H1 (cell line): ENCODE results near the gene NPY1R. TPM values are rescaled to one million over a fixed set of nuclear protein-coding genes. Genes with fewer than 3 reads are reported as not detected.

Source experiments
- CTCF ChIA-PET: fragments of 300-600 bp; sonication (Branson Sonifier 250); formaldehyde crosslinking; loops from one replicate; lab custom pipeline; 2021; ENCODE audit not compliant: partially characterized antibody; lab: Charles Lee
- POLR2A ChIA-PET: fragments of 300-600 bp; sonication (Branson Sonifier 250); formaldehyde crosslinking; loops from one replicate; lab custom pipeline; 2021; ENCODE audit warnings: inconsistent platforms; ENCODE audit not compliant: partially characterized antibody; lab: Charles Lee
- DNase-seq, 2 experiments: peaks; one replicate each; pipeline versions ENCODE4 v3.0.0 to v3.0.0-alpha.2; 2010 to 2022; ENCODE audit warnings: low spot score in 2 of 2, low read depth in 1 of 2, mixed read lengths in 1 of 2
- FAIRE-seq: peaks from 2 replicates; lab custom pipeline; 2011; peaks lifted over from hg19 to GRCh38; lab: Jason Lieb, UNC
- H2AFZ ChIP-seq: 2 replicates; pipeline ENCODE4 v1.8.1; 2012; ENCODE audit warnings: low read length, inconsistent platforms
- H2AK5ac ChIP-seq: 2 replicates; pipeline ENCODE4 v1.6.1; 2013; ENCODE audit warnings: low read depth, low read length
- H2BK120ac ChIP-seq: replicated peaks from 2 replicates; pipeline ENCODE3; 2013; ENCODE audit warnings: low read depth, low read length, inconsistent platforms
- H2BK12ac ChIP-seq: 2 replicates; pipeline ENCODE4 v1.6.1; 2013; ENCODE audit warnings: low read depth, low read length
- H2BK15ac ChIP-seq: 2 replicates; pipeline ENCODE4 v1.6.1; 2013; ENCODE audit warnings: low read length
- H2BK20ac ChIP-seq: 2 replicates; pipeline ENCODE4 v1.6.1; 2013; ENCODE audit warnings: low read length
- H2BK5ac ChIP-seq: 2 replicates; pipeline ENCODE4 v1.6.1; 2013; ENCODE audit warnings: low read depth, low read length
- H3K14ac ChIP-seq: 2 replicates; pipeline ENCODE4 v1.6.1; 2013; ENCODE audit warnings: inconsistent platforms; ENCODE audit not compliant: insufficient read length
- H3K18ac ChIP-seq: 2 replicates; pipeline ENCODE4 v1.6.1; 2013; ENCODE audit warnings: low read length; ENCODE audit errors: extremely low read depth
- H3K23ac ChIP-seq: 2 replicates; pipeline ENCODE4 v1.6.1; 2013; ENCODE audit warnings: inconsistent platforms; ENCODE audit not compliant: insufficient read length
- H3K23me2 ChIP-seq: 2 replicates; pipeline ENCODE4 v1.6.1; 2013; ENCODE audit warnings: low read depth, low read length
- H3K27ac ChIP-seq: 2 replicates; pipeline ENCODE4 v1.6.1; 2011; ENCODE audit warnings: low read depth, low read length, inconsistent platforms
- H3K27me3 ChIP-seq, 4 experiments: replicated peaks in 1 of 4; 1 replicate in 1 of 4; 2 replicates in 3 of 4; pipeline versions ENCODE4 v1.6.1 to v1.8.1; 2011 to 2013; ENCODE audit warnings: low read length in 3 of 4, mild to moderate bottlenecking in 3 of 4, inconsistent platforms in 2 of 4, mixed read lengths in 2 of 4, moderate library complexity in 1 of 4; ENCODE audit not compliant: control insufficient read depth in 3 of 4, insufficient read depth in 3 of 4; ENCODE audit errors: extremely low read depth in 1 of 4
- H3K36me3 ChIP-seq, 4 experiments: 2 replicates each; pipeline versions ENCODE4 v1.6.1 to v1.8.1; 2011 to 2013; ENCODE audit warnings: mild to moderate bottlenecking in 4 of 4, low read length in 3 of 4, moderate library complexity in 2 of 4, control low read depth in 1 of 4, inconsistent platforms in 1 of 4; ENCODE audit not compliant: insufficient read depth in 4 of 4, control insufficient read depth in 2 of 4
- H3K4ac ChIP-seq: replicated peaks from 2 replicates; pipeline ENCODE3; 2013; ENCODE audit warnings: low read length, low read depth, mixed read lengths, inconsistent platforms; ENCODE audit not compliant: insufficient read length
- H3K4me1 ChIP-seq, 4 experiments: replicated peaks in 1 of 4; 1 replicate in 1 of 4; 2 replicates in 3 of 4; pipeline versions ENCODE4 v1.6.1 to v1.8.1; 2011 to 2013; ENCODE audit warnings: low read length in 3 of 4, inconsistent platforms in 2 of 4, mixed read lengths in 1 of 4; ENCODE audit not compliant: insufficient read depth in 4 of 4, control insufficient read depth in 3 of 4
- H3K4me2 ChIP-seq, 2 experiments: 2 replicates each; pipeline versions ENCODE4 v1.6.1 to v1.8.1; 2011 to 2013; ENCODE audit warnings: low read depth in 2 of 2, low read length in 2 of 2, control low read depth in 1 of 2, inconsistent platforms in 1 of 2, mild to moderate bottlenecking in 1 of 2; ENCODE audit not compliant: insufficient read depth in 1 of 2
- H3K4me3 ChIP-seq, 4 experiments: fragments of 200-600, 300-600 bp in 1 of 4; sonication (generic), shearing (Covaris generic), sonication (Bioruptor Twin) in 1 of 4; 2 replicates each; pipeline versions ENCODE4 v1.5.1 to v1.8.1; 2011 to 2016; ENCODE audit warnings: low read length in 4 of 4, low read depth in 3 of 4, control low read depth in 2 of 4, inconsistent platforms in 2 of 4, mild to moderate bottlenecking in 2 of 4, mixed read lengths in 1 of 4, moderate library complexity in 1 of 4; ENCODE audit not compliant: insufficient read depth in 2 of 4; ENCODE audit errors: extremely low read depth in 1 of 4
- H3K56ac ChIP-seq: replicated peaks from 2 replicates; pipeline ENCODE3; 2013; ENCODE audit warnings: low read depth, mild to moderate bottlenecking, mixed read lengths, low read length, inconsistent platforms; ENCODE audit not compliant: insufficient read length
- H3K79me1 ChIP-seq: 2 replicates; pipeline ENCODE4 v1.6.1; 2013; ENCODE audit warnings: low read depth, low read length, control low read depth
- H3K79me2 ChIP-seq, 2 experiments: 2 replicates each; pipeline versions ENCODE4 v1.6.1 to v1.8.1; 2012 to 2013; ENCODE audit warnings: low read length in 2 of 2, mild to moderate bottlenecking in 2 of 2, inconsistent platforms in 1 of 2; ENCODE audit not compliant: insufficient read depth in 2 of 2, control insufficient read depth in 1 of 2
- H3K9ac ChIP-seq, 4 experiments: replicated peaks in 1 of 4; 1 replicate in 1 of 4; 2 replicates in 3 of 4; pipeline versions ENCODE4 v1.6.1 to v1.8.1; 2011 to 2013; ENCODE audit warnings: low read depth in 3 of 4, low read length in 3 of 4, control low read depth in 2 of 4, mild to moderate bottlenecking in 2 of 4, moderate library complexity in 2 of 4, inconsistent platforms in 1 of 4; ENCODE audit errors: extremely low read depth in 1 of 4
- H3K9me3 ChIP-seq, 2 experiments: 2 replicates each; pipeline versions ENCODE4 v1.6.1 to v1.8.1; 2012 to 2013; ENCODE audit warnings: mild to moderate bottlenecking in 2 of 2, moderate library complexity in 2 of 2, control low read depth in 1 of 2, inconsistent platforms in 1 of 2, low read depth in 1 of 2, low read length in 1 of 2, mixed read lengths in 1 of 2; ENCODE audit not compliant: insufficient read depth in 2 of 2
- H4K20me1 ChIP-seq, 2 experiments: replicated peaks in 1 of 2; 2 replicates each; pipeline versions ENCODE3 to v1.8.1; 2011 to 2013; ENCODE audit warnings: inconsistent platforms in 2 of 2, low read length in 2 of 2, mild to moderate bottlenecking in 1 of 2; ENCODE audit not compliant: insufficient read depth in 2 of 2, control insufficient read depth in 1 of 2
- H4K5ac ChIP-seq: 2 replicates; pipeline ENCODE4 v1.6.1; 2013; ENCODE audit warnings: low read length, low read depth, mixed read lengths, inconsistent platforms; ENCODE audit not compliant: insufficient read length
- H4K8ac ChIP-seq: 2 replicates; pipeline ENCODE4 v1.8.0; 2013; ENCODE audit warnings: mild to moderate bottlenecking, moderate library complexity, low read length, inconsistent platforms; ENCODE audit not compliant: insufficient read depth; ENCODE audit errors: extremely low read depth
- H4K91ac ChIP-seq: replicated peaks from 2 replicates; pipeline ENCODE3; 2013; ENCODE audit warnings: low read length, mixed read lengths, inconsistent platforms; ENCODE audit not compliant: insufficient read length
- BCL11A ChIP-seq, 2 experiments: IDR thresholded peaks; one replicate each; pipeline ENCODE4 v1.6.1; 2011; ENCODE audit warnings: low read depth in 2 of 2, low read length in 2 of 2, mild to moderate bottlenecking in 2 of 2
- CHD1 ChIP-seq: IDR thresholded peaks from 2 replicates; pipeline ENCODE4 v1.6.1; 2012; ENCODE audit warnings: low read depth, low read length, improper control_type of control experiment
- FOSL1 ChIP-seq: IDR thresholded peaks from 2 replicates; pipeline ENCODE4 v1.6.1; 2011; ENCODE audit warnings: mild to moderate bottlenecking, low read depth, low read length, moderate library complexity; ENCODE audit not compliant: insufficient read depth
- JUN ChIP-seq: IDR thresholded peaks from 2 replicates; pipeline ENCODE4 v1.6.1; 2011; ENCODE audit warnings: low read depth, mild to moderate bottlenecking, improper control_type of control experiment, low read length
- JUND ChIP-seq: IDR thresholded peaks from 2 replicates; pipeline ENCODE4 v1.6.1; 2011; ENCODE audit warnings: mild to moderate bottlenecking, improper control_type of control experiment, low read length
- KDM1A ChIP-seq: fragments of 200-600, 300-600 bp; sonication (generic); IDR thresholded peaks from 2 replicates; pipeline ENCODE4 v1.7.1; 2016; ENCODE audit warnings: mild to moderate bottlenecking, low read length, borderline replicate concordance
- KDM5A ChIP-seq: fragments of 200-600 bp; IDR thresholded peaks from 2 replicates; pipeline ENCODE4 v1.7.1; 2012; ENCODE audit warnings: mild to moderate bottlenecking, low read length, inconsistent platforms, mixed read lengths
- MAFK ChIP-seq: IDR thresholded peaks from 2 replicates; pipeline ENCODE4 v1.6.1; 2012; ENCODE audit warnings: low read depth, mild to moderate bottlenecking, improper control_type of control experiment, low read length
- NANOG ChIP-seq: IDR thresholded peaks from 2 replicates; pipeline ENCODE4 v1.6.1; 2011; ENCODE audit warnings: low read length, low read depth, mild to moderate bottlenecking, inconsistent platforms; ENCODE audit not compliant: insufficient read depth, poor library complexity, severe bottlenecking
- SIRT6 ChIP-seq: IDR thresholded peaks from one replicate; pipeline ENCODE4 v1.7.1; 2012; ENCODE audit warnings: low read length, inconsistent platforms
- SP4 ChIP-seq: IDR thresholded peaks from 2 replicates; pipeline ENCODE4 v1.6.1; 2012; ENCODE audit warnings: low read length, inconsistent platforms
- SRF ChIP-seq: IDR thresholded peaks from 2 replicates; pipeline ENCODE4 v1.6.1; 2011; ENCODE audit warnings: mild to moderate bottlenecking, low read depth, low read length, moderate library complexity
- TEAD4 ChIP-seq: IDR thresholded peaks from 2 replicates; pipeline ENCODE4 v1.6.1; 2012; ENCODE audit warnings: low read depth, low read length, inconsistent platforms, mixed read lengths
- USF2 ChIP-seq: IDR thresholded peaks from 2 replicates; pipeline ENCODE4 v1.6.1; 2011; ENCODE audit warnings: low read length, improper control_type of control experiment
- YY1 ChIP-seq: IDR thresholded peaks from 2 replicates; pipeline ENCODE4 v1.6.1; 2011; ENCODE audit warnings: low read depth, mild to moderate bottlenecking, low read length
- WGBS, 2 experiments: shearing (Covaris generic) in 1 of 2; methylation state at CpG; one replicate each; pipeline versions ENCODE4 v1.1.6 to v1.1.7; 2013 to 2015; ENCODE audit warnings: low lambda C conversion rate in 2 of 2, mixed read lengths in 2 of 2, inconsistent platforms in 1 of 2, low coverage in 1 of 2, missing lambda C conversion rate in 1 of 2; ENCODE audit not compliant: insufficient replicate concordance in 2 of 2, insufficient coverage in 1 of 2, insufficient read length in 1 of 2; ENCODE audit errors: extremely low coverage in 1 of 2, missing lambda C conversion rate in 1 of 2; 5-methylcytosine and 5-hydroxymethylcytosine counted together
- polyA plus RNA-seq, 7 experiments: library from polyadenylated mRNA; depleted of rRNA in 3 of 7; stranded (reverse) in 5 of 7; unstranded in 2 of 7; fragments of >200 nt in 5 of 7; fragments of 200-250 nt in 2 of 7; gene quantifications; 1 replicate in 5 of 7; 2 replicates in 1 of 7; 4 replicates in 1 of 7; pipeline versions ENCODE4 v1.2.1 to v1.2.3, GENCODE V29; 2011 to 2013; ENCODE audit warnings: missing spikeins in 2 of 7, mixed read lengths in 2 of 7
- total RNA-seq: library from RNA; stranded (reverse); fragmentation: NEBNext Ultra II Directional; extraction: Animal tissue kit (Norgen Biotek cat#: 25700); gene quantifications from 2 replicates; pipeline ENCODE4 v1.2.1, GENCODE V29; 2021

NPY1R gene
- total and polyA plus RNA-seq, 2 of the 8 experiments (the other 6 are each of a cell fraction or from before 2014, with no cell fraction given), result 5.9 to 6.3 TPM

GRCh38 chr4:163274861-163275260 is 57.5 kb downstream of the NPY1R start:
- Histone ChIP-seq H3K56ac (no peak overlapping the region), H2BK120ac (no peak overlapping the region), H3K36me3 (no peaks in the 10 kb centered on the region), H2BK15ac (no peak overlapping the region), H3K23ac (no peak overlapping the region), H3K4ac (no peak overlapping the region), H3K9me3 (no peaks in the 10 kb centered on the region), H2BK20ac (no peak overlapping the region), H4K20me1 (no peaks in the 10 kb centered on the region), H2AK5ac (no peak overlapping the region), H3K79me2 (no peaks in the 10 kb centered on the region), H3K4me2 (no peak overlapping the region), H3K23me2 (no peaks in the 10 kb centered on the region), H4K5ac (no peak overlapping the region), H3K14ac (no peak overlapping the region), H3K79me1 (no peaks in the 10 kb centered on the region), H3K9ac (no peak overlapping the region), H3K27ac (no peak overlapping the region), H4K8ac (no peak overlapping the region), H2AFZ (no peak overlapping the region), H4K91ac (no peak overlapping the region), H2BK12ac (no peak overlapping the region), H3K4me1 (no peaks in the 10 kb centered on the region), H3K18ac (no peak overlapping the region), H2BK5ac (no peak overlapping the region), H3K27me3 (no peaks in the 10 kb centered on the region), H3K4me3 (no peak overlapping the region)
- ChIA-PET CTCF (no interaction called here), POLR2A (no interaction called here)
- DNase-seq (no peak), FAIRE-seq (no peak)
- 90% methylated on average over 3 of the region's 3 CpGs; no CpG with 5 or more reads in 1 of the 2 experiments for WGBS, 2 experiments
- TF ChIP-seq TEAD4 (no peak), USF2 (no peak), MAFK (no peak), KDM5A (no peak), SIRT6 (no peak), CHD1 (no peak), SRF (no peak), KDM1A (no peak), JUN (no peak), JUND (no peak), BCL11A (IDR thresholded peaks at IDR 0.05; ENCODE audit: low read depth in 2 of 2, low read length in 2 of 2) (no peak), NANOG (no peak), YY1 (no peak), SP4 (no peak), FOSL1 (no peak)
